Measurements from ENCODE around the gene ATP11A.
"Not testable (repeated sequence)": the region's sequence is repeated elsewhere in the genome, so short reads cannot be mapped to it uniquely, and the experiment has no call there.

Gene ATP11A

DNA sequence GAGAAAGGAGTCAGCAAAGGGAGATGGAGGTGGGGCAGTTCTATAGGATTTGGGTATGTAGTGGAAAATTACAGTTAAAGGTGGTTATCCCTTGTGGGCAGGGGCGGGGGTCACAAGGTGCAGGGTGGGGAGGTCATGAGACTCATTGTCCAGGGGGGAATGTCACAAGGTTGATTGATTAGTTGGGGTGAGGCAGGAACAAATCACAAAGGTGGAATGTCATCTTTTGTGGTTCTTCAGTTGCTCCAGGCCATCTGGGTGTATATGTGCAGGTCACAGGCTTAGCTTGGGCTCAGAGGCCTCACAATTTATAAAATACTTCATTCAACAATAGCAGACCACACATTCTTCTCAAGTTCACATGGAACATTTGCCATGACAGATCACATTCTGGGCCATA is 109.6 kb downstream of the ATP11A start:
- DNase-seq (ENCODE audit: low read depth, low spot score): no peak

DNA sequence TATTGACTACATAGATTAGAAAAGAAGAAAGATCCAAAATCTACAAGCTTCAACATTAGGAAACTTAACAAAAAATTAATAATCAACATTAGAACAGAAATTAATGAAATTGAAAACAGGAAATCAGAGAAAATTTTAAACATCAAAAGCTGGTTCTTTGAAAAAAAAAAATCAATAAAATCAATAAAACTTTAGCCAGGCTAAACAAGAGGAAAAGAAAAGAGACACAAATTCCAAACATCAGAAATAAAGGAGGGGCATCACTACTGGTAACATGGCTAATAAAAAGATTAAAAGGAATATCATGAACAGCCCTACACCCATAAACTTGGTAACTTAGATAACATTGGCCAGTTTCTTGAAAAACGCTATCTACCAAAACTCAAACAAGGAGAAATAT is 110.2 kb downstream of the ATP11A start:
- no peak for DNase-seq (ENCODE audit: low read depth, low spot score)

DNA sequence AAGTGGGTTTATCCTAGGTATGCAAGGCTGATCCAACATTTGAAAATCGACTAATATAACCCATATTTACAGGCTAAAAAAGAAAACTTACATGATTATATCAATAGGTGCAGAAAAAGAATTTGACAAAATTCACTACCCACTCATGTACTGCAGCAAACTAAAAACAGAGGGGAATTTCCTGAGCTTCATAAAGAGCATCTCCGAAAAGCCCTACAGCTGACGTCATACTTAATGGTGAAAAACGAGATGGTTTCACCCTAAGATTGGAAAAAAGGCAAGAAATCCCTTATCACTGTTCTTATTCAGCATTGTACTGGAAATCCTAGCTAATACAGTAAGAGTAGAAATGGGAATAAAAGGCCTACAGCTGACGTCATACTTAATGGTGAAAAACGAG is 111.0 kb downstream of the ATP11A start:
- not testable (repeated sequence) for DNase-seq (ENCODE audit: low read depth, low spot score)

DNA sequence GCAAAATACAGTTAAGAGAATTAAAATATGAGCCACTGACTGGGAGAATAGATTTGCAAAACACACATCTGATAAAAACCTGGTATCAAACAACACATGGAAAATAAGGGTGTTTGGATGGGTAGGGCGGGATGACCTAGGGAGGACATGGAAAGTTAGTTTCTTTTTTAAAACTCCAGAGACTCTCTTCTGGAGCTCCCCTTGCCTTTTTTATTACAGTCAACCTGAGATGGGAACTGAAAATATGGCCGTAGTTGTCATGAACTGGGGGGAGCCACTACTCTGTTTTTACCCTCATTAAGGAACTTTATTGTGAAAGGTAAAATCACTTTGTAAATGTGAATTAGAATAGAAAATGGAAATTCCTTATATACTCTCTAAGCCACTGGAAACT is 113.0 kb downstream of the ATP11A start:
- no peak for DNase-seq (ENCODE audit: low read depth, low spot score)

DNA sequence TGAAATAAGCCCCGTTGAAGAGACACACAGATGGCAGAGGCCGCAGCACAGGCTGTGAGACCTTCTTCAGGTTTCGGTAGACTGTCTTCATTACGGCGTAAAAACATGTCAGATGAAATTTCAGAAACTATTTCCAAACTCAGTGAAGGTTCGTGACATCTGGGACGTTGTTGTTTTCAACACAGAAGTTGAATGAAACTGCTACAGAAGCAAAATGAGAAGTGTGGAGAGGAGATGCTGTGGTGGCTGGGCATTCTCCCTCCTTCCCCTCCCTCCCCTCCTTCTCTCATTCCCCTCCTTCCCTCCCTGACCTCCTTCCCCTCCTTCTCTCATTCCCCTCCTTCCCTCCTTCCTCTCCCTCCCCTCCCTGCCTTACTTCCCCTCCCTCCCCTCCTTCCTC is 113.6 kb downstream of the ATP11A start:
- DNase-seq (ENCODE audit: low read depth, low spot score): no peak

DNA sequence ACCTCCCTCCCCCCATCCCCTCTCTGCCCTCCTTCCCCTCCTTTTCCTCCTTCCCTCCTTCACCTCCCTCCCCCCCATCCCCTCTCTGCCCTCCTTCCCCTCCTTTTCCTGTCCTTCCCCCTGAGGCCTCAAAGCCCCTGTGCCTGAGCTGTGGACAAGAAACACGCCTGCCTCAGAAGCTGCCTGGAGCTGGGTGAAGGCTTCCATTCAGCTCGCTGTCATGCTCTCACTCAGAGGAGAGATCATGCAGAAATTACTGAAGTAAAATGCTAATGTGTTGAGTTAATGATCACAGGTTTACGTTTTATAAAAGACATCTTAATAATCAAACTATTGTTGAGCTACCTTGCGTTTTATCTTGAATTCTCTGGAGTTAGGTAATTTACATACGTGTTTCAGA is 114.5 kb downstream of the ATP11A start:
- DNase-seq (ENCODE audit: low read depth, low spot score): no peak

DNA sequence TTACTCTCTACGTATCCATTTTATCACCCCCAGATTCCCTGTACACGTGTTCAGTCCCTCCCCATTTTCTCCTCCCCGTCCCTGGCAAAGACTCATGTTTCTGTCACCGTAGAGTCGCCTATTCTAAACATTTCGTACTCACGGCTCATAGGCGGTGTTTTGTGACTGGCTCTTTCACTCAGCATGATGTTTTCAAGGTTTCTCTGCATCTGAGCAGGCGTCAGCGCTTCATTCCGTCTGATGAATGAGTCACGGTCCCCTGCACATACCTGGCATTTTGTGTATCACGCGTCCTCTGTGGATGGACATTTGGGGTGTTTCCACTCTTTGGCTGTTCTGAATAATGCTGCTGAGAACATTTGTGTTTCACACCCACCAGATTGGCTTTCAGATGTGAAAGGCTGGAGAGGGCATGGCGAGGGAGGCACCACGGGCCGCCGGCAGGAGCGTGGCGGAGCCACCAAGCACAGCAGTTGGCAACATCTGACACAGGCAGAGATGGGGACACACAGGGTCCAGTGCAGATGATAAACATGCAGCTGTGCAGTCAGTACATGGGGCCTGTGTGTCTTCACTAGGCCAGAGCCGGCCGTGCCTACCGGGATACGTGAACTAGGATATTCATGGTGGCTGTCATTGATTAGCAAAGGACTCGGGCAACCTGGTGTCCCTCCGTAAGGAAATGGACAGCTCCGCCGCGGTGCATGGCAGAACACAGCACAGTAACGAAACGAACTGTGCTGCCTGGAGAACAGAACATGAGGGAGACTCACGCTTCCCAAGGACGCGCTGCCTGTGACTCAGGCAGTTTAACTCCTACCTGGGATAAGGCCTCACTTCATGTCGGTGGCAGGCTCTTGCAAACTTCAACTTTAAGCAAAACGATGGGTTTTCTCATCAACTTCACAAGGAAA is 117.2 kb downstream of the ATP11A start:
- DNase-seq (ENCODE audit: low read depth, low spot score): no peak

DNA sequence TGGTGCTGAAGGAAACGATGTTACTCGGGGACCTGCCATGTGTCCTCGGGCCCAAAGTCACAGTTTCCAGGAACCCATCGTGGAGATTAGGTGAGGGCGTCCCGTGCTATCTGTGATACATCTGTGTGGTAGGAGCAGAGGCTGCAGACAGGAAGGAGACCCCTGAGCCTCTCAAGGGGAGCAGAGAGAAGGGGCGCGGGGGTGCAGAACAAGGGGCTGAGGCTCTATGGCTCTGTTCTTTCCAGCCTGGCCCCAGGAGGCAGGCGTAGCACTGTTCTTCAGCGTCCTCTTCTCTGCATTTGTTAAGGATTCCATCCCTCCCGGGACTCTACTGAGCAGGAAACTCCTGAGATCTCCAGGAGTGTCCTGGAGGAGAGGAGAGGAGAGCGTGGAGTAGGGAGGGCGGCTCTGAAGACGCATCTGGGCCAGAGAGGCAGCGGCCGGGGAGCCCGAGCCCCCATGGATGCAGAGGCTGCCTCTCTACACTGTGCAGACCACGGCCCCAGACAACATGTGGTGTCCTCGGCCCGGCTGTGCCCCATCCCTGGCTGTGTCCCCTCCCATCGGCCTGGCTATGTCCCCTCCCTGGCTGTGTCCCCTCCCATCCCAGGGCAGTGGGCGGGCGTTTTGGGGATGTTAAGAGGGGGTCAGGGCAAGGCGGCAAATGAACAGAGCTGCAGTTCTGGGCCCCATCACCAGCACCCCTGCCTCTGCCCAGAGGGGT is 118.0 kb downstream of the ATP11A start:
- no peak for DNase-seq (ENCODE audit: low read depth, low spot score)

DNA sequence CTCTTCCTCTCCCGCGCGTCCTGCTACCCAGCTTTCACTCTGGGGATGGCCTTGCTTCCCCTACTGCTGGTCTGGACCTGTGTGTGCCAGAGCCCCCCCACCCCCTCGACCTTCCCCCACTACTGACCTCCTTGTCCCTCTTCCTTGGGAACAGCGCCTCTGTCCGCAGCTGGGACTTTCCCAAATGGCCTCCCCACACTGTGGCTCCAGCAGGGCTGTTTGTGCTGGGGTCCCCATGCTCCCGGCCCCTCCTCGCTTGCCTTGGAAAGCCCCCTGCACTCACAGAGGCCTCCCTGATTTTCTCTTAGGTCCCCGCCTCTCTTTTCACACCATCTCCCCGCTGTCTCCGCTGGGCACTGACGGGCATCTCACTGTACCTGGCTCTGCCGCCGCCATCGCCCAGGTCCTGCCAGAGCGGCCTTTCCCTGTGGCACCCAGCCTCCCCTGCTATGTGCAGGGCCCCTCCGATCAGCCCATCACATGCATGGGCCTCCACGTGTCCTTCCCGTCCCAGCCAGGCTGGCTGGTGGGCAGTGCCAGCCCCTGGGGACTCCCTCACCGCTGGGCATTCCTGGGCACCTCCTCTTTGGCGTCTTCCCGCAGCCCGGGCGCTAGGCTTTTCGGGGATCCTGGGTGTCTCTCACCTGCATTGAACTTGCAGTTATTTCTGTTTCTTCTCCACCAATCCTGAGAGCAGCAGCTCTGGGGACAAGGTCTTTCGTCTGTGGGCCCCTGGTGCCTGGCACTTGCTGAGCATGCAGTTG is 118.7 kb downstream of the ATP11A start:
- DNase-seq (ENCODE audit: low read depth, low spot score): no peak

DNA sequence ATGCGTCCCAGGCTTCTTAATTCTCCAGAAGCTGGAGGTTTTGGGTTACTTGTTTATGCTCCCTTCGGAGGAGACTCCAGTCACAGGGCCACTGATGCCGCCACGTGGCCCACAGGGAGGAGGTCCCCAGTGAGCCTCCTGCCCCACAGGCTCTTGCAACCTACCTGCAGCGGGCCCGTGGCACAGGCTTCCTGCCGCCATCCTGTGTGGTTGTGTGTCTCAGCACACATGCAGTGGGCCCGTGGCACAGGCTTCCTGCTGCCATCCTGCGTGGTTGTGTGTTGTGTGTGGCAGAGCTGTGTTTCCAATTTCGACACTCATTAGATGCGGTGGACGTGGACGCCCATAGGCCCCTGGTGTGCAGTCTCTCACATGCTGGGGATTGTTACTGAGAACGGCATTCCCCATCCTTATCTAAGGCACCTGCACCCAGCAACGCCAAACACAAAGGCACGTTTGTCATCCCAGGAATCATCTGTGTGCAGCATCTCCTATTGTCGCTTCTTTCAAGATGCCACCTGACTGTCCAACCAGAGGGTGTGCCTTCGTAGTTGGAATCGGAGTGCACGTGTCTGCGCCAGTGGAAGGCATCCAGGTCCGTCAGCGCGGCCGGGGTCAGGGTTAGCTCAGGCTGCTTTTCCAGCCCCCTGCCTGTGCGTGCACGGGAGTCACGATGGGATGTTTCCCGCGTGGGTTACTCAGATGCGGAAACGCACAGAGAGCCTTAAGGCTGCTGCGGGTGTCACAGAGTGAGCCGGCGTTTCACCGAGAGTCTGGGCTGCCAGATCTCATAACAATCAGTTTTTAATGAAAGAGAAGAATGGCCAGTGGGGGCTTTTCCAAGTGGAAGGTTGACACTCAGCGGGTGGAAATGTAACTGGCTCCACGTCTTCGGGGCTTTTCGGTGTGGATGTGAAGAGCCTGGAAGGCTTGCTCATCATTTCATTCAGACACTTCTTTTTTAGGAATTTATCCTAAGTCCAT is 119.8 kb downstream of the ATP11A start:
- no peak for DNase-seq (ENCODE audit: low read depth, low spot score)

DNA sequence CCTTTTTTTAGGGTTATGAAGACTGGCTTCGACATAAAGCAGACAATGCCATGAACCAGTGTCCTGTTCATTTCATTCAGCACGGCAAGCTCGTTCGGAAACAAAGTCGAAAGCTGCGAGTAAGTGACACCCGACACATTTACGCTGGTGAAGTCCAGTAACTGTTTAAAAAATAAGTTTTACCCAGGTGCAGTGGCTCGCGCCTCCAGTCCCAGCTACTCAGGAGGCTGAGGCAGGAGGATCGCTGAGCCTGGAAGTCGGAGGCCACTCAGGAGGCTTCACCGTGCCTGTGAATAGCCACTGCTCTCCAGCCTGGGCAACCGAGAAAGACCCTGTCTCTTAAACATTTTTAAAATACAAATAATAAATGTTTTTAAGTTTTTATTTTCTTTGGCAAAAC is 120.8 kb downstream of the ATP11A start:
- no peak for DNase-seq (ENCODE audit: low read depth, low spot score)

DNA sequence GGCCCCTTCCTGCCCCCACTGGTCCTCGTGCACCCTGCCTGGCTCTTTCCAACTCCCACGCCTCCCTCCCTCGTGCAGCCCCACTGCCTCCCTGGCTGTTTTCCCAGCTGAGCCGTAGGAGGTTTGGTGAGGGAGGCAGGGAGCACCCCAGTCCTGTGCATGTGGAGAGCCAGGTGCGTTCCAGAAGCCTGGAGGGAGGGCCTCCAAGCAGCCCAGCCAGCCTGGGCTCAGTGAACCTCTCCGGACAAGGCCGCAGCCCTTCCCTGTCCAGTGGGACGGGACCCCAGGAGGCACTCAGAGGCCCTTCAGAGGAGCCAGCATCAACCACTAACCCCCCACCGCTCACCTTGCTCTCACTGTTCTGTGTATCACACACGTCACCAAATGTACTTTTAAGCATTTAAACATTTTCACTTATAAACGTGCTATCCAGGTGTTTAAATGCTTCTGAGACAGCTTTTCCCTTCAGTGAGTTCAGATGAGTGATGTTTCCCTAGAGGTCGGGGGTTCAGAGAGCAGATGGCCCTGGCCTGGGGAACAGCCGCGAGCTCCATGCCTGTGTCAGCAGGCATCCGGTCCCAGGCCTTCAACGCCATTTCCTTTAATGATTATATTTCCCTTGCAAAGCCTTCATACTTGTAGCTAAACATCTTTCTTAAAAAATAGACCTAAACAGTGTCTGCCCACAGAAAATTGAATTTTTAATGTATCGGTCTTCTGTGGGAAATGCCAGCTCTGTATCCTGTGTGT is 122.6 kb downstream of the ATP11A start:
- no peak for DNase-seq (ENCODE audit: low read depth, low spot score)

DNA sequence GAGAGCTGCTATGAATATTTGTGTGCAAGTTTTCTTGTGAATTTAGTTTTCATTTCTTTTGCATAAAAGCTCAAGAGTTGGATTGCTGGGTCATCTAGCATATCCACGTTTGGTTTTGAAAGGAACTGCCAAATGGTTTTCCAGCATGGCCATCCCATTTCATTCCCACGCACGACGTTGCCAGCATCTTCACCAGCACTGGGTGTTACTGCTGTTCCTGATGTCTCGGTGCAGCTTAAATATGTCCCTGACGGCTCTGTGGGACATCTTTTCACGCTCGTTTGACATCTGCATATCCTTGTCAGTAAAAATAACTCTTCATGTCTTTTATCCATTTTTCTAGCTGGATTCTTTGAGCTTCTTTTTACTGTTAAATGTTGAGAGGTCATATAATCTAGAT is 123.7 kb downstream of the ATP11A start:
- DNase-seq (ENCODE audit: low read depth, low spot score): no peak

DNA sequence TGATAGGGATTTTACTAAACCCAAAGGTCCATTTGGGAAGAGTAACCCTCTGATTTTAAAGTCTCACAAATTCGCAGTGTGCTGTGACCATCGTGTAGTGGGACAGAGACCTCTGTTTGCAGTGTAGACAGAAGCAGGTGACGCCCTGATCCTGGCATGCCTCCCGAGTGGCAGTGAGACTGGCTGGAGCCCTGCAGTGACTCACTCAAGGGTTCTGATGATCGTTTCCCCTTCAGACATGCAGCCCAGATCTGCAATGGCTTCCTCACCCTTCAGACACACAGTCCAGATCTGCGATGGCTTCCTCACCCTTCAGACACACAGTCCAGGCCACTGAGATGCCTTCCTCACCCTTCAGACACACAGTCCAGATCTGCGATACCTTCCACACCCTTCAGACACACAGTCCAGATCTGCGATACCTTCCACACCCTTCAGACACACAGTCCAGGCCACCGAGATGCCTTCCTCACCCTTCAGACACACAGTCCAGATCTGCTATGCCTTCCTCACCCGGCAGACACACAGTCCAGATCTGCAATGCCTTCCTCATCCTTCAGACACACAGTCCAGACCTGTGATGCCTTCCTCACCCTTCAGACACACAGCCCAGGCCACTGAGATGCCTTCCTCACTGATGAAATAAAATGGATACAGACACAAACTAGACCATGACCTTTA is 125.2 kb downstream of the ATP11A start:
- DNase-seq (ENCODE audit: low read depth, low spot score): no peak

DNA sequence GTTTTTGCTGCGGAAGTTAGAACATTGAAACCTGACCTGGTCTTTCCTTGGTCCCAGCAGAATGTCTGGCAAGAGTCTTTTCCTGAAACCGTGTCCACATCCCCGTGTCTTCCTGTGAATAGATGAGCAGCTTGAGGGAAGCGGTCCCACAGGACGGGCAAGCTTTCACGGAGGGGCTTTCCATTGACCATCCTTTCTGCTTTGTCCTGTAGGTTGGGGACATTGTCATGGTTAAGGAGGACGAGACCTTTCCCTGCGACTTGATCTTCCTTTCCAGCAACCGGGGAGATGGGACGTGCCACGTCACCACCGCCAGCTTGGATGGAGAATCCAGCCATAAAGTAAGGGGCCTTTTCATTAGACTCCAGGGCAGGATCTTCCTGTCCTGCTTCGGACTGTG is 126.0 kb downstream of the ATP11A start:
- no peak for DNase-seq (ENCODE audit: low read depth, low spot score)

DNA sequence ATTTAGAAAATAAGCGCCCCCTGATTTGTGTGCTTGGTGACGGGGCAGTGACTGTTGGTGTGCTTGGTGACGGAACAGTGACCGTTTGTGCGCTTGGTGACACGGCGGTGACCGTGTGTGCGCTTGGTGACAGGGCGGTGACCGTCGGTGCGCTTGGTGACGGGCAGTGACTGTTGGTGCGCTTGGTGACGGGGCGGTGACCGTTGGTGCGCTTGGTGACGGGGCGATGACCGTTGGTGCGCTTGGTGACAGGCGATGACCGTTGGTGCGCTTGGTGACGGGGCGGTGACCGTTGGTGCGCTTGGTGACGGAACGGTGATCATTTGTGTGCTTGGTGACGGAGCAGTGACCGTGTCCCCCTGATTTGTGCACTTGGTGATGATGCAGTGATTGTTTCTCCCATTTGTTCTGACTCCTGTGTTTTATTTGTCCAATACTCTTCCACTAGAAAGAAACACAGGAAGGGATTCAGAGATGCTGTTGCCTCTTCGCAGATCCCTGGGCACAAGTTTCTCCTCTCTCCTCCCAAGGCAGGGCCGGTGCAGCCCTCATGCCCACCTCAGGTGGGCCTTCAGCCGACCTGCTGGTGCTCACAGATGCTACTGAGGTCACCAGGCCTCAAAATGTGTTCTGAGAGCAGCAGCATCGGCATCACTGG is 128.3 kb downstream of the ATP11A start:
- no peak for DNase-seq (ENCODE audit: low read depth, low spot score)

DNA sequence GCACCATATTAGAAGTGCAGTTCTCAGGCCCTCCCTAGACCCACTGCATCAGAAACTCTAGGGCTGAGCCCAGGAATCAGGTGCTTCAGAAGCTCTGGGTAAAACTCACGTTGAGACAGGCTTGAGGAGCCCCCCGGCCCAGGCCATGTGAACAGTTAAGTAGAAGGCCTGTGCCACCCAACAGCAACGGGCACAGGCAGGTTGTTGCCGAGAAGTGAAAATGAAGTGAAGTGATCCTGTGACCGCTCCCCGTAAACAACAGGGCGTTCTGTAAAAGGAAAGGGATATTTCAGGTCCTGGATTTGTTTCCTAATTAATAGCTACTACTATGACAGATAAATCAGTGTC is 128.8 kb downstream of the ATP11A start:
- no peak for DNase-seq (ENCODE audit: low read depth, low spot score)

DNA sequence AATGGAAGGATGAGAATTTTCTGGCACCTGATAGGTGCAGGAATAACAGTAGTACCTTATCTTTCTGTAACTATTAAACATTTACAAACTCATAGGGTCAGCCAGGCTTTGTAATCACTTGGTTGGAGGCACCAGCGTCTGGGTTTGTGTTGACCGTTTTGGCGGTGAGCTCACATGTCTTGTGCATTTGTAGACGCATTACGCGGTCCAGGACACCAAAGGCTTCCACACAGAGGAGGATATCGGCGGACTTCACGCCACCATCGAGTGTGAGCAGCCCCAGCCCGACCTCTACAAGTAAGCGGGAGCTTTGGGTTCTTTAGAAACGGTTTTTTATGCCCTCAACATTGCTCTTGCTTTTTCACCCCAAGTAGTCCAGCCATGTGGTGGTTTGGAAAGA is 129.3 kb downstream of the ATP11A start:
- DNase-seq (ENCODE audit: low read depth, low spot score): no peak

DNA sequence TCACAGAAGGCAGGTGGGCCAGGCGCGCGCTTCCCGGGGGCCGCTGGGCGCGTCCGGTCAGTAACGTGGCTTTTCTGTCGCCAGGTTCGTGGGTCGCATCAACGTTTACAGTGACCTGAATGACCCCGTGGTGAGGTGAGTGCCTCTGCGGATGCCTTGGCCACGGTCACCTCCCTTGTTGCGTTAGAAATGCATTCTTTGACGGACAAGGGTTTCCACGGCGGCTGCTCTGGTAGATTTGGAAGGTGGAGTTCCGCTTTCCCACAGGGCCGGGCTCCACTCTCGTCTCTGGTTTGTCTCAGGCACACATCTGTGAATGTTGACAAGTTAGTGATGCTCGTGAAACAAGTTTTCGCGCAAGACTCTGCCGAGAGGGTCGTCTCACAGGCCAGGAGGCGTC is 130.0 kb downstream of the ATP11A start:
- DNase-seq (ENCODE audit: low read depth, low spot score): no peak

Data from activated naive CD8-positive, alpha-beta T cell treated with anti-CD3 and anti-CD28 coated beads, Interleukin-2, amount 50 U/mL, for 16 hours (primary cell).